OCI-LY7 (cell line): ENCODE results near the gene HIVEP3. TPM values are rescaled to one million over a fixed set of nuclear protein-coding genes. Genes with fewer than 3 reads are reported as not detected.

ENCODE experiments used
- BruUV-seq: library from RNA; stranded (reverse); fragments of 400-500 nt; replicated peaks from 2 replicates; lab custom pipeline; 2021; lab: Mats Ljungman, UMichigan
- CTCF ChIA-PET: fragments of 300-600 bp; sonication (Branson Sonifier 250); formaldehyde crosslinking; loops from one replicate; lab custom pipeline; 2022; ENCODE audit warnings: antibody characterized with exemption; ENCODE audit not compliant: unreplicated experiment; lab: Charles Lee
- POLR2A ChIA-PET: fragments of 300-600 bp; sonication (Branson Sonifier 250); formaldehyde crosslinking; loops from one replicate; lab custom pipeline; 2022; ENCODE audit warnings: antibody characterized with exemption; lab: Charles Lee
- DNase-seq: peaks from one replicate; pipeline ENCODE4 v3.0.0-alpha.2; 2015; ENCODE audit warnings: low spot score
- H2AFZ ChIP-seq: fragments of 200-600 bp; sonication (generic), shearing (Covaris generic); 2 replicates; pipeline ENCODE4 v1.6.1; 2014; ENCODE audit warnings: mild to moderate bottlenecking, antibody characterized with exemption, low read length, moderate library complexity
- H3K27ac ChIP-seq: fragments of 200-600 bp; sonication (generic); 2 replicates; pipeline ENCODE4 v1.5.1; 2014; ENCODE audit warnings: mixed run types, low read depth, mild to moderate bottlenecking, moderate library complexity, low read length, inconsistent platforms; ENCODE audit not compliant: poor library complexity, severe bottlenecking
- H3K36me3 ChIP-seq: fragments of 200-600 bp; sonication (generic); 2 replicates; pipeline ENCODE4 v1.6.1; 2014; ENCODE audit warnings: mild to moderate bottlenecking, antibody characterized with exemption, low read length, moderate library complexity, mixed read lengths; ENCODE audit not compliant: insufficient read depth
- H3K4me1 ChIP-seq: fragments of 200-600 bp; sonication (generic); 2 replicates; pipeline ENCODE4 v1.5.1; 2014; ENCODE audit warnings: mild to moderate bottlenecking, low read length; ENCODE audit not compliant: insufficient read depth, poor library complexity, severe bottlenecking
- H3K4me2 ChIP-seq: fragments of 200-600 bp; sonication (generic); 2 replicates; pipeline ENCODE4 v1.6.1; 2014; ENCODE audit warnings: mild to moderate bottlenecking, low read length
- H3K4me3 ChIP-seq: fragments of 200-600 bp; sonication (generic); 2 replicates; pipeline ENCODE4 v1.5.1; 2014; ENCODE audit warnings: mild to moderate bottlenecking, low read depth, low read length; ENCODE audit not compliant: poor library complexity, severe bottlenecking
- H3K79me2 ChIP-seq: fragments of 200-600 bp; sonication (generic); 2 replicates; pipeline ENCODE4 v1.6.1; 2016; ENCODE audit warnings: low read depth, mild to moderate bottlenecking, low read length, moderate library complexity, mixed read lengths; ENCODE audit not compliant: insufficient read depth
- H3K9me2 ChIP-seq: fragments of 200-600 bp; sonication (generic); 2 replicates; pipeline ENCODE4 v1.6.1; 2016; ENCODE audit warnings: mild to moderate bottlenecking, low read length, mixed read lengths; ENCODE audit not compliant: insufficient read depth
- H3K9me3 ChIP-seq: fragments of 200-600 bp; sonication (generic); 2 replicates; pipeline ENCODE4 v1.6.1; 2014; ENCODE audit warnings: mild to moderate bottlenecking, mixed run types, low read length, mixed read lengths
- H4K20me1 ChIP-seq: fragments of 200-600 bp; sonication (generic); 2 replicates; pipeline ENCODE4 v1.6.1; 2014; ENCODE audit warnings: mild to moderate bottlenecking, antibody characterized with exemption, low read length, moderate library complexity, mixed read lengths; ENCODE audit not compliant: insufficient read depth
- CTCF ChIP-seq: fragments of 200-600 bp; sonication (generic); conservative IDR thresholded peaks from 2 replicates; pipeline ENCODE4 v1.5.1; 2014; ENCODE audit warnings: mild to moderate bottlenecking, antibody characterized with exemption, low read length, moderate library complexity, mixed read lengths
- EZH2phosphoT487 ChIP-seq: fragments of 200-600 bp; sonication (generic); IDR thresholded peaks from 2 replicates; pipeline ENCODE4 v1.6.1; 2018; ENCODE audit warnings: low read depth, borderline replicate concordance, mild to moderate bottlenecking, mixed run types, antibody characterized with exemption, low read length, moderate library complexity, mixed read lengths
- intact Hi-C: fragments of 100-400 bp; cut with micrococcal nuclease; formaldehyde crosslinking; loops from one replicate; pipeline ENCODE4 v1.10.0; 2022; ENCODE audit not compliant: unreplicated experiment
- total RNA-seq, 2 experiments: library from RNA; depleted of rRNA in 1 of 2; stranded (reverse); fragments of >200 nt in 1 of 2; shearing (Covaris generic) in 1 of 2; gene quantifications; 2 replicates each; pipeline ENCODE4 v1.2.3, GENCODE V29; 2014 to 2022

The HIVEP3 gene
- total RNA-seq, 2 experiments from 2014 or later: 0.53 to 0.60 TPM

GRCh38 chr1:41599912-41600311 is 318.8 kb downstream of the HIVEP3 start:
- Histone ChIP-seq H3K4me1 (no peaks in the 10 kb centered on the region), H4K20me1 (no peaks in the 10 kb centered on the region), H3K9me2 (no peaks in the 10 kb centered on the region), H3K27ac (no peak overlapping the region), H2AFZ (no peak overlapping the region), H3K4me3 (no peak overlapping the region), H3K9me3 (no peaks in the 10 kb centered on the region; the same call in 1 of the 2 replicates), H3K79me2 (no peaks in the 10 kb centered on the region), H3K4me2 (no peak overlapping the region), H3K36me3 (no peaks in the 10 kb centered on the region)
- TF ChIP-seq EZH2phosphoT487: no peak
- TF ChIP-seq CTCF: no peak
- intact Hi-C loops: no loop called here
- no peak for DNase-seq
- CTCF ChIA-PET: no interaction called here
- POLR2A ChIA-PET: no interaction called here
- no TSS peak for BruUV-seq

GRCh38 chr1:41598325-41598724 is 320.4 kb downstream of the HIVEP3 start:
- TF ChIP-seq EZH2phosphoT487 (no peak), CTCF (no peak)
- BruUV-seq: no TSS peak
- H4K20me1 ChIP-seq: no peaks in the 10 kb centered on the region
- H3K36me3 ChIP-seq: no peaks in the 10 kb centered on the region
- no peak overlapping the region for H3K4me2 ChIP-seq
- ChIA-PET POLR2A (no interaction called here), CTCF (interaction anchor here (0.7 kb wide), 1 partner anchor 19 kb away, joined by 3 read pairs; no protein-coding TSS in a partner anchor)
- no peak overlapping the region for H3K27ac ChIP-seq
- intact Hi-C loops: no loop called here
- no peak overlapping the region for H2AFZ ChIP-seq
- no peaks in the 10 kb centered on the region for H3K9me2 ChIP-seq
- no peaks in the 10 kb centered on the region; the same call in 1 of the 2 replicates for H3K9me3 ChIP-seq
- no peaks in the 10 kb centered on the region for H3K79me2 ChIP-seq
- no peak for DNase-seq
- no peak overlapping the region for H3K4me3 ChIP-seq
- no peaks in the 10 kb centered on the region for H3K4me1 ChIP-seq

GRCh38 chr1:41592451-41593125 is 326.1 kb downstream of the HIVEP3 start:
- Histone ChIP-seq H3K4me3 (no peak overlapping the region), H3K79me2 (no peaks in the 10 kb centered on the region), H3K36me3 (no peaks in the 10 kb centered on the region), H3K9me2 (no peaks in the 10 kb centered on the region), H3K4me2 (no peak overlapping the region), H3K9me3 (no peaks in the 10 kb centered on the region), H3K4me1 (no peaks in the 10 kb centered on the region), H4K20me1 (no peaks in the 10 kb centered on the region), H2AFZ (no peak overlapping the region), H3K27ac (no peak overlapping the region)
- ChIA-PET POLR2A (no interaction called here), CTCF (no interaction called here)
- no peak for TF ChIP-seq CTCF
- TF ChIP-seq EZH2phosphoT487: no peak
- DNase-seq: no peak
- intact Hi-C loops: no loop called here
- BruUV-seq: no TSS peak
